ENCODE data around the gene RUNX3. TPM values are rescaled to one million over a fixed set of nuclear protein-coding genes. Genes with fewer than 3 reads are reported as not detected.

RUNX3 gene
- total and polyA plus RNA-seq, 2 donors from 2014 or later, result 0.47 to 7.9 TPM

GRCh38 chr1:24923485-24924113 is 6.5 kb downstream of the RUNX3 start:
- no peaks in the 10 kb centered on the region for H3K9me3 ChIP-seq (ENCODE audit: control insufficient read depth in 2 of 3, insufficient read depth in 1 of 3, low read length in 3 of 3)
- intact Hi-C loops (cut with DNase I), result no loop called here

GRCh38 chr1:24921938-24922662 is 8.0 kb downstream of the RUNX3 start:
- intact Hi-C loops (cut with DNase I), result no loop called here
- Histone ChIP-seq H3K27me3 (ENCODE audit: control insufficient read depth, insufficient read depth, low read length) (peaks cover 17% of the 10 kb centered on the region), H3K4me1 (ENCODE audit: control insufficient read depth in 2 of 3, insufficient read depth in 2 of 3, low read depth in 1 of 3, low read length in 3 of 3) (no peaks in the 10 kb centered on the region), H3K4me3 (ENCODE audit: low read length in 3 of 3) (no peak overlapping the region), H3K9ac (ENCODE audit: low read length in 3 of 3) (no peak overlapping the region), H3K27ac (ENCODE audit: low read depth in 2 of 2, low read length in 2 of 2) (no peak overlapping the region), H3K9me3 (ENCODE audit: control insufficient read depth in 2 of 3, insufficient read depth in 1 of 3, low read length in 3 of 3) (no peaks in the 10 kb centered on the region), H3K36me3 (ENCODE audit: control insufficient read depth in 2 of 3, insufficient read depth in 3 of 3, low read length in 3 of 3) (no peaks in the 10 kb centered on the region)
- FAIRE-seq, result no peak
- no peak for DNase-seq
- TF ChIP-seq CTCF (IDR thresholded peaks at IDR 0.05; ENCODE audit: borderline replicate concordance, extremely low read depth, insufficient read depth), result no peak

More at GRCh38 chr1:24923485-24924113, 6.5 kb downstream of the RUNX3 start:
- no peak overlapping the region for H3K27ac ChIP-seq (ENCODE audit: low read depth in 2 of 2, low read length in 2 of 2)
- H3K9ac ChIP-seq (ENCODE audit: low read length in 3 of 3), result no peak overlapping the region
- DNase-seq (no peak), FAIRE-seq (no peak)
- no peak for TF ChIP-seq CTCF (IDR thresholded peaks at IDR 0.05; ENCODE audit: borderline replicate concordance, extremely low read depth, insufficient read depth)
- H3K4me3 ChIP-seq (ENCODE audit: low read length in 3 of 3), result no peak overlapping the region
- no peaks in the 10 kb centered on the region for H3K36me3 ChIP-seq (ENCODE audit: control insufficient read depth in 2 of 3, insufficient read depth in 3 of 3, low read length in 3 of 3)
- peaks cover 27% of the 10 kb centered on the region for H3K27me3 ChIP-seq (ENCODE audit: control insufficient read depth, insufficient read depth, low read length)
- H3K4me1 ChIP-seq (ENCODE audit: control insufficient read depth in 2 of 3, insufficient read depth in 2 of 3, low read depth in 1 of 3, low read length in 3 of 3), result no peaks in the 10 kb centered on the region

GRCh38 chr1:24921412-24921811 is 8.7 kb downstream of the RUNX3 start:
- intact Hi-C loops (cut with DNase I), result no loop called here
- Histone ChIP-seq H3K27me3 (ENCODE audit: control insufficient read depth, insufficient read depth, low read length) (peaks cover 14% of the 10 kb centered on the region), H3K9me3 (ENCODE audit: control insufficient read depth in 2 of 3, insufficient read depth in 1 of 3, low read length in 3 of 3) (no peaks in the 10 kb centered on the region), H3K4me1 (ENCODE audit: control insufficient read depth in 2 of 3, insufficient read depth in 2 of 3, low read depth in 1 of 3, low read length in 3 of 3) (no peaks in the 10 kb centered on the region), H3K27ac (ENCODE audit: low read depth in 2 of 2, low read length in 2 of 2) (no peak overlapping the region), H3K4me3 (ENCODE audit: low read length in 3 of 3) (no peak overlapping the region), H3K9ac (ENCODE audit: low read length in 3 of 3) (no peak overlapping the region), H3K36me3 (ENCODE audit: control insufficient read depth in 2 of 3, insufficient read depth in 3 of 3, low read length in 3 of 3) (no peaks in the 10 kb centered on the region)
- TF ChIP-seq CTCF (IDR thresholded peaks at IDR 0.05; ENCODE audit: borderline replicate concordance, extremely low read depth, insufficient read depth), result no peak
- FAIRE-seq (no peak), DNase-seq (no peak)
